Measurements from ENCODE around the gene TMEM184A.
A peak's percentile ranks its signal among the peaks of the same experiment; 100 is the strongest.
"Not testable (repeated sequence)": the region's sequence is repeated elsewhere in the genome, so short reads cannot be mapped to it uniquely, and the experiment has no call there.

The TMEM184A gene

DNA sequence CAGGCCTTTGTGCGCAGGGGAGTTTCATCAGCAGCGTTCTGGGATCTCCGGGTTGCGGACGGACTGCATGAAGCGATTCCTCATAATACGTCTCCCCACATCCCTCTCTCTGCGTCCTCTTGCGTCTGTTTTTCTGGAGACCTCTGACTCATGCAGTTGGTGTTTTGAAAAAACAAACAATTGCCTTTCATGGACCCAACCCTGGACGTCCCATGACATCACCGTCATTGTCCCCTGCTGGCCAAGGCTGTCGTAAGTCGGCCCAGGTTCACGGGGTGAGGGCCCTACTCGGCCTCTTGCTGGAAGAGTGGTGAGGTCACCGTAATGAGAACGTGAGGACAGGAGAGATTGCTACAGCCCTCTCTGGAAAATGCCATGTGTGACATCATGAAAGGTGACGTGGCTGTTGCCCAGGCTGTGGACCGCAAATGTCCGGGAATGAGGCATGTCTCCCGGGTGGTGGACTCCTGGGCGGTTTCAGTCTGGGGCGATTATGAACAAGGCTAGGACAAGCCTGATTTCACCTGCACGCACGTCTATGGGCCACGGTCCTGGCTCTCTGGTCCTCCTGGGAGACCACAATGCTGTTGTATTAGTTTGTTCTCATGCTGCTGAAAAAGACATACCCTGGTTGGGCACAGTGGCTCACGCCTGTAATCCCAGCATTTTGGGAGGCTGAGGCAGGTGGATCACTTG is 35.3 kb downstream of the TMEM184A start:
- DNase-seq = no peak

DNA sequence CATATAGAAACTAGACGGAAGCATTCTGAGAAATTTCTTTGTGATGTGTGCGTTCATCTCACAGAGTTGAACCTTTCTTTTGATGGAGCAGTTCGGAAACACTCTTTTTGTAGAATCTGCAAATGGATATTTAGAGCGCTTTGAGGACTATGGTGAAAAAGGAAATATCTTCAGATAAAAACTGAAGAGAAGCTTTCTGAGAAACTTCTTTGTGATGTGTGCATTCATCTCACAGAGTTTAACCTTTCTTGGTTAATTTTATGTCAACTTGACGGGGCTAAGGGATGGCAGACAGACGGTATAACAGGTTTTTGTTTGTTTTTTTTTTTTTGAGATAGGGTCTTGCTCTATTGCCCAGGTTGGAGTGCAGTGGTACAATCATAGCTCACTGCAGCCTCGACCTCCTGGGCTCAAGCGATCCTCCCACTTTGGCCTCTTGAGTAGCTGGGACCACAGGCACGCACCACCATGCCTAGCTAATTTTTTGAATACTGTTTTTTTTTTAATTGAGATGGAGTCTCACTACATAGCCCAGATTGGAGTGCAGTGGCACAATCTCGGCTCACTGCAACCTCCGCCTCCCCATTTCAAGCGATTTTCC is 36.6 kb downstream of the TMEM184A start:
- not testable (repeated sequence) for DNase-seq

- no peak for DNase-seq
These were observed 39.3 kb downstream of the TMEM184A start for GRCh38 chr7:1516586-1517251.

DNA sequence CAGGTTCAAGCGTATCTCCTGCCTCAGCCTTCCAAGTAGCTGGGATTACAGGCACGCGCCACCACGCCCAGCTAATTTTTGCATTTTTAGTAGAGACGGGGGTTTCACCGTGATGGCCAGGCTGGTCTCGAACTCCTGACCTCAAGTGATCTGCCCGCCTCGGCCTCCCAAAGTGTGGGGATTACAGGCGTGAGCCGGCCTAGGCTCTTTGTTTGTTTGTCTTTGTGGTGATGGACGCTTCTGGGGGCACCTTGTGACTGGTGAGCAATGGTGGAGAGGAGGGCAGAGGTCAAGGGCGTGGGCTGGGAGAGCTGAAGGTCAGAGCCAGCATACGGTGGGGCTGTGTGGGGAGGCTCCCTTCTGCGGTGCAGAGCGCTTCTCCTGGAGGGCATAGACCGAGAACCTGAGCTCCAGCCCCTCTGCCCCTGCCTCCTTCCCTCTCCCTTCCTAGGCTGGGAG is 40.5 kb downstream of the TMEM184A start:
- DNase-seq = not testable (repeated sequence)

- no peak for DNase-seq
These were observed 41.0 kb downstream of the TMEM184A start for GRCh38 chr7:1514995-1515401.

- DNase-seq = no peak
These were observed 41.6 kb downstream of the TMEM184A start for GRCh38 chr7:1514407-1514806.

DNA sequence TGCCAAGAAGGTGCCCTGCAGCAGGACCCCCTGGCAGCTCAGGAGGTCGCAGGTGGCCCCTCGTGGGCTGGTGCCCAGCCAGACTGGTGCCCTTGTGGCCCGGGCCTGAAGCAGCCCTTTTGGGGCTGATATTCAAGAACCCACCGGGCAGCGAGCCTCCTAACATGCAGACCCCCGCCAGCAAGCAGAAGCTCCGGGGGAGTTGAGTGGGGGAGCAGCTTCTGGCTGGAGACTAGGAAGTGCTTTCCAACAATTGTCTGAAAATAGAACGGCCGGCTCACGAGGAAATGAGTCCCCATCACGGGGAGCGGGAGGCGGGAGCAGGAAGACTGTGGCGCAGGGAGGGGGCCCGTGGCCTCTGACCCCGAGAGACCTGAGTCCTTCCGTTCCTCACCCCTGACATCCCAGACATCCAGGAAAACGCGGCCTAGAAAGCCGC is 42.3 kb downstream of the TMEM184A start:
- DNase-seq = no peak

DNA sequence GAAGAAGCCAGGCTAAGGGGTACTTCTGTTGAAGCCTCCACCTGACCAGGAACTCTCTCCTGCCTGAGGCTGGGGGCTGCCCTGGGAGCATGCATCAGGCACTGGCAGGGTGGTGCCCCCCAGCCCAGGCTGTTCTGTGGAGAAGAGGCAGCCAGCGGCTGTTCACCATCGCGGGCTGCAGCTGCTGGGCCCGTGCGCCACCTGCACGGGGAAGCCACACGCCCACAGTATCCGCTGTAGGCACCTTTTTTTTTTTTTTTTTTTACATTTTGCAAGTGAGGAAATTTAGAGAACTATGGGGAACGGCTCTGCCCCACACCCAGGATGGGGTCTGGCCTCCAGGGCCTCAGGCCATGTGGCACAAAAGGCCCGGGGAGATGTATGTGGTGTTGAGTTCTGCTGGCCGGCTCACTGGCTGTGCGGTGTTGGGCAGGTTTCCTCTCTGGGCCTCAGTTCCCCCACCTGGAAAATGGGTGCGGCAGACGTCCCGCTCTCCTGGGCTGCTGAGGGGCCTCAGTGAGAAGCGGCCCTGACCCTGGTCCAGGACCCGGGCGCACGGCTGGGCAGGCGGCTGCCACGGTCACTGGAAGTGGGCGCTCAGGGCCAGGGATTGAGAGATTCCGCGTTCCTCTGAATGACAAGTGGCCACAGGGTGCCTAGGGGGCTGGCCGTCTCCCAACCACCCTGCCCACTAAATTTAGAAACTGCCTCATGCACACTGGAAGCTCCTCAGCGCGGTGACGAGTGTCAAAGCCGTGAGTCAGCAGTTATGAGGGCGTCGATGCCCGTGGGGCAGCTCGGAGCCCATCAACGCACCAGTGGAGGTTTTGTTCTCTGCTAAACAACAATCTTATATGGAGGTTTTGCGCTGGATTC is 43.0 kb downstream of the TMEM184A start:
- peak; percentile 78 for DNase-seq

GRCh38 chr7:1511444-1512422 is 44.3 kb downstream of the TMEM184A start:
- DNase-seq = no peak

DNA sequence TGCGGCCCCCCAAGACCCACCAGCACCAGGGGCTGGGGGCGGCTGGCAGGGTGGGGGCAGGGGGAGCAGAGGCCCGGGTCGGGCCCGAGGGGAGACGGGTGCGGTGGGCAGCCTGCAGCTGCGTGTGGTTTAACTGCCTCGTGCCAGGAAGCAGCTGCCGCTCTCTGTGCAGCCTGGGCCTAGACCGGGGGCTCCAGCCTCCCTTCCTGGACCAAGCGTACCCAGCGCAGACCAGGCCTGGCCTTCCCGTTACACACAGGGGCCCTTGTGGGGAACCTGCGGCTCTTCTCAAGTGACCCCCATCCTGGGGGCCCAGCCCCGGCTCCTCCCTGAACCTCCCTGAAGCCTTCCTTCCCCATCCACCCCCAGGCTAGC is 45.2 kb downstream of the TMEM184A start:
- no peak for DNase-seq

- DNase-seq = no peak
These were observed 46.8 kb downstream of the TMEM184A start for GRCh38 chr7:1509226-1509625.

DNA sequence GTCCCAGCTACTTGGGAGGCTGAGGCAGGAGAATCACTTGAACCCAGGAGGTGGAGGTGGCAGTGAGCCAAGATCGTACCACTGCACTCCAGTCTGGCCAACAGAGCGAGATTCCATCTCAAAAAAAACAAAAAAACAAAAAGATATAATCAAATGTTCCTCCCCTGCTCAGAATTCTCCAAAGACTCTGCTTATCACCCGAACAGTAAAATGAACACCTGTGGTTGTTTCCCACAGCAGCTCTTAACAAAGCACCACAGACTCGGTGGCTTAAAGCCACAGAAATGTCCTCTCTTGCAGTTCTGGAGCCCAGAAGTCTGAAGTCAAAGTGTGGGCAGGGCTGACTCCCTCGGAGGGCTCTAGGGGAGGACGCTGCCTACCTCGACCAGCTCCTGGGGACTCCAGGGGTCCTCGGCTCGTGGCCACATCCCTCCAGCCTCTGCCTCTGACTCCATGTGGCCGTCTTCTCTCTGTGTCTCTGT is 47.7 kb downstream of the TMEM184A start:
- DNase-seq = no peak

GRCh38 chr7:1505731-1506550 is 50.1 kb downstream of the TMEM184A start:
- DNase-seq = no peak

DNA sequence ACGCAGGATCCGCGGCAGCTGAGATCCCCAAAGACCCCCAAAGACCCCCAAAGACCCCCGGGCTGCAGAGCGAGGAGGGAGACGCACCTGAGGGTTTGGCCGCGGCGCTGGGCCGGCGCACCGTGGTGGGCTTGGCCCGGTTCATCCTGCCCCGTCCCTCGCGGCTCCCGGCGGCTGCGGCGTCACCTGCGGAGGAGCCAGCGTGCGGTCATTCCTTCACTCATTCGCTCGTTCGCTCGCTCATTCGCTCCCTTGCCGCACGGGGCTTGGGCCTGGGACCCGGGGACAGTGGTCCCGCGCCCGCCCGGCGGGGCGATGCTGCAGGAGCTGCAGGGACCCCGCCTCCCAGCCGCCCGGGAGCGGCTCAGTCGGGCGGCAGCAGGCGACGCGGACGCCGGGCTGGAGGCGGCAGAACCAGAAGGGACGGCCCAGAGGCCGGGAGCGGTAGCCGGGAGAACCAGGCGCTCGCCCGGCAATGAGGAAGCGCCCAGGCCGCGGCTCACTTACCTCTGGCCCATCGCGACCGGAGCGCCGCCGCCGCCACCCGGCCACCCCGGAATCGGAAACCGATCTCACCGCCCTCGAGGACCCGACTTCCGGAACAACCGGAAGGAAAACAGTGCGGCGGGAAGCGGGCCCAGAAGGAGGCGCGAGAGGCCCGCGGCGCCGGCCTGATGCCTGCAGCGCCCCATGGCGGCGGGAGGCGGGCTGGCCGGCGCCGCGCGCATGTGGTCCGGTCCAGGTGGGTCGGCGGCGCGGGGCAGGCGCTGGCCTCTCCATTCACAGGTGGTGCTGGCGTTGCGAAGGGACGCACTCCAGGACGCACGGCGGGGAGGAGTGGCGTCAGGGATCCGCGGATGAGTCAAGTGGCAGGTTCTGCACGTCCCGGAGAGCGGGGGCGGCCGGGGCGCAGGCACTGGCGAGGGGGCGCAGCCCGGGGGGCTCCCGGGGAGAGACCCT is 51.9 kb downstream of the TMEM184A start, which contains the start of gene INTS1:
Gene INTS1, minus strand, starts transcription at position 574 of the 960 bp plus-strand sequence. Its CDS starts 429 bp downstream, at position 145.
- DNase-seq = peak; percentile 97

DNA sequence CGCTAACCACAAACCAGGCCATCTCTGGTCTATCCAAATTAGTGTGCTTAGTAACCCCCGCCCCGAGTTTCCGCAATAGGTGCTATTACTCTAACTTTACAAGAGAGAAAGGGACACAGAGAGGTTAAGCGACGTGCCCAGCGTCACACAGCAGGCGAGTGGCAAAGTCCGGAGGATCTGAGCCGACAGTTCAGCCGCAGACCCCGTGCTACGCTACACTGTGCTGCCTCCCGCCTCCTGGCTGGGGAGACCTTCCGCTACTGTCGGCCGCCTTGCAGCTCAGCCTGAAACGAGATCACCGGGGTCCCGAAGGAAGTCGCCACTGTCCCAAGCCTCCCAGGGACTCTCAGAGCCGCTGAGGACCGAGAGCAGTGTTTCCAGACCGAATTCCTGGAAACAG is 52.6 kb downstream of the TMEM184A start:
- DNase-seq = no peak

DNA sequence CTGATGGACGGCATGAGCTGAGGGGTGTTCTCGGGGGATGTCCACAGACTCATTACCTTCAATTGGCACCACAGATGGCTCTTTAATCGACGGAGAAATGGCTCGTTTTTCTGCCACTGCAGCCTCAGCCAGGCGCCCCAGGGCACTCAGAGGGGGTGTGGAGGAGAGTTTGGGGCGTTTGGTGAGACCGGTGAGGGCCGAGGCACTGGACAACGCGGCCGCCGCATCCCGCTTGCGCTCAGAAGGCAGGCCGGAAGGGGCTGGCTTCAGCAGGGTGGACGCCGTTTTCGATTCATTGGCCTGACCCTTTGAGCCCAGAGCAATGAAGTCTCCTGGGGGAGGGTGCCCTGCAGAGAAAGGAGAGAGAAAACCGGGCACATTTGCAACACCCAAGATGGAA is 53.2 kb downstream of the TMEM184A start:
- no peak for DNase-seq

GRCh38 chr7:1501487-1502270 is 54.3 kb downstream of the TMEM184A start:
- DNase-seq = no peak

DNA sequence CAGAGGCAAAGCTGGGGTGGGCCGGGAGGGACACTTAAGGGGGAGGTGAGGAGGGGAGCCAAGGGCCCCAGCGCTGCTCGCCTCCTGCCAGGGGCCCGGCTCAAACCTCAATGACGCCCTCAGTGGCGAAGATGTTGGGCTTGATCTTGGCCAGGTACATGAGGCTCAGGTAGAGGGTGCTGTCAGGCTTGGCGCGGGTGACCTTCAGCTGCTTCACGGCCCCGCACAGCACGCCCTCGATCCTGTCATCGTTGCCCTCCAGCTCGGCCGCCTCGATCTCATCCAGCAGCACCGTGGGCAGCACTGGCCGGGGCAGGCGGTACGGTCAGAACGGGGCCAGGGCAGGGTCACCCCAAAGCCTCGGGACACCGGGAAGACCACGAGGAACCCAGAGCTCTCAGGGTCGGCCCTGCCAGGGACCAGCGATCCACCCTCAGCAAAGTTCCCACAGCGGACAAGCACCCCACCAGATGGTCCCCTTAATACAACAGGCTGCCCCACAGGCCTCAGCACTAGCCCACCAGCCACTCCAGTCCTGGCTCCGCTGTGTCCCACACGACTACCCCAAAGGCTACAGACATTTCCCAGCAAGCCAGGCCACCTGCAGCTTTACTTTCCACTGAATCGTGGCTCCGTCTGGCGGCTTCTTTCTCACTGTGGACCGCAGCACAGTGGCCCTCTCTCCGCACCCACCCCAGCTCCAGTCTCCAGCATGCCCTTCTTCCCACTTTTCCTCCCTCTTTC is 55.8 kb downstream of the TMEM184A start:
- no peak for DNase-seq

Measured in activated effector memory CD4-positive, alpha-beta T cell treated with anti-CD3 and anti-CD28 coated beads, Interleukin-2, amount 50 U/mL, for 16 hours (primary cell).